IMR-90 (cell line): ENCODE results near the gene DNM3. TPM values are rescaled to one million over a fixed set of nuclear protein-coding genes. Genes with fewer than 3 reads are reported as not detected.

Source experiments
- ATAC-seq: fragments of 200-7000 bp; cut with Tn5 transposase; 2 replicates; pipeline ENCODE4 v1.9.1; 2020; ENCODE audit warnings: low read depth, mild to moderate bottlenecking, moderate library complexity
- BruUV-seq: library from RNA; stranded (reverse); fragments of 400-500 nt; replicated peaks from 2 replicates; lab custom pipeline; 2021; lab: Mats Ljungman, UMichigan
- CTCF ChIA-PET: fragments of 300-600 bp; formaldehyde crosslinking; extraction: SDS; loops from one replicate; lab custom pipeline; 2021; ENCODE audit warnings: antibody characterized with exemption; lab: Yijun Ruan, JAX
- POLR2A ChIA-PET: fragments of 300-600 bp; sonication (Branson Sonifier 250); formaldehyde crosslinking; loops from one replicate; lab custom pipeline; 2022; ENCODE audit warnings: antibody characterized with exemption; ENCODE audit not compliant: unreplicated experiment; lab: Charles Lee
- DNase-seq: peaks from one replicate; pipeline ENCODE4 v3.0.0; 2013
- H2AFZ ChIP-seq: replicated peaks from 2 replicates; pipeline ENCODE3; 2013; ENCODE audit warnings: low read length, mild to moderate bottlenecking; ENCODE audit not compliant: poor library complexity
- H2AK5ac ChIP-seq: 2 replicates; pipeline ENCODE4 v1.6.1; 2013; ENCODE audit warnings: low read depth, low read length, inconsistent platforms
- H2AK9ac ChIP-seq: replicated peaks from 2 replicates; pipeline ENCODE3; 2013; ENCODE audit warnings: mild to moderate bottlenecking, low read depth, low read length, moderate library complexity; ENCODE audit not compliant: poor library complexity
- H2BK120ac ChIP-seq: 2 replicates; pipeline ENCODE4 v1.6.1; 2013; ENCODE audit warnings: low read depth, low read length, inconsistent platforms
- H2BK15ac ChIP-seq: 3 replicates; pipeline ENCODE4 v1.6.1; 2013; ENCODE audit warnings: low read depth, low read length, inconsistent platforms
- H2BK20ac ChIP-seq: 2 replicates; pipeline ENCODE4 v1.6.1; 2013; ENCODE audit warnings: low read depth, mild to moderate bottlenecking, inconsistent platforms, low read length, moderate library complexity
- H2BK5ac ChIP-seq: 2 replicates; pipeline ENCODE4 v1.6.1; 2013; ENCODE audit warnings: mild to moderate bottlenecking, low read depth, low read length, inconsistent platforms; ENCODE audit not compliant: poor library complexity, severe bottlenecking
- H3K14ac ChIP-seq: replicated peaks from 2 replicates; pipeline ENCODE4 v1.6.1; 2013; ENCODE audit warnings: low read depth, low read length, inconsistent platforms
- H3K18ac ChIP-seq: 2 replicates; pipeline ENCODE4 v1.6.1; 2013; ENCODE audit warnings: low read depth, low read length, control low read depth
- H3K23ac ChIP-seq: 2 replicates; pipeline ENCODE4 v1.6.1; 2013; ENCODE audit warnings: low read depth, low read length, inconsistent platforms
- H3K27ac ChIP-seq: 2 replicates; pipeline ENCODE4 v1.5.1; 2013; ENCODE audit warnings: mild to moderate bottlenecking, control low read depth, low read length; ENCODE audit not compliant: insufficient read depth
- H3K27me3 ChIP-seq: 2 replicates; pipeline ENCODE4 v1.6.1; 2013; ENCODE audit warnings: low read length; ENCODE audit not compliant: control insufficient read depth, insufficient read depth
- H3K36me3 ChIP-seq: 2 replicates; pipeline ENCODE4 v1.6.1; 2013; ENCODE audit warnings: low read length, mixed read lengths; ENCODE audit not compliant: control insufficient read depth, insufficient read depth
- H3K4ac ChIP-seq: 2 replicates; pipeline ENCODE4 v1.6.1; 2013; ENCODE audit warnings: low read depth, low read length, inconsistent platforms
- H3K4me1 ChIP-seq: 2 replicates; pipeline ENCODE4 v1.6.1; 2013; ENCODE audit warnings: low read length, mixed read lengths; ENCODE audit not compliant: control insufficient read depth, insufficient read depth
- H3K4me2 ChIP-seq: 2 replicates; pipeline ENCODE4 v1.6.1; 2013; ENCODE audit warnings: low read depth, mild to moderate bottlenecking, control low read depth, low read length, moderate library complexity
- H3K4me3 ChIP-seq: 2 replicates; pipeline ENCODE4 v1.5.1; 2013; ENCODE audit warnings: low read depth, mild to moderate bottlenecking, control low read depth, low read length, moderate library complexity; ENCODE audit not compliant: insufficient read depth
- H3K56ac ChIP-seq: 2 replicates; pipeline ENCODE4 v1.6.1; 2013; ENCODE audit warnings: low read length, inconsistent platforms; ENCODE audit not compliant: insufficient read depth; ENCODE audit errors: extremely low read depth
- H3K79me1 ChIP-seq, 2 experiments: 2 replicates each; pipeline ENCODE4 v1.6.1; 2013; ENCODE audit warnings: low read length in 2 of 2, inconsistent platforms in 1 of 2, low read depth in 1 of 2
- H3K9ac ChIP-seq: 2 replicates; pipeline ENCODE4 v1.6.1; 2013; ENCODE audit warnings: low read depth, low read length, control low read depth
- H3K9me1 ChIP-seq: 2 replicates; pipeline ENCODE4 v1.6.1; 2013; ENCODE audit warnings: low read length, inconsistent platforms; ENCODE audit not compliant: insufficient read depth
- H3K9me3 ChIP-seq: 2 replicates; pipeline ENCODE4 v1.6.1; 2013; ENCODE audit warnings: low read length; ENCODE audit not compliant: control insufficient read depth, insufficient read depth
- H4K20me1 ChIP-seq: 2 replicates; pipeline ENCODE4 v1.6.1; 2013; ENCODE audit warnings: low read length, inconsistent platforms; ENCODE audit not compliant: insufficient read depth
- H4K5ac ChIP-seq: 2 replicates; pipeline ENCODE4 v1.6.1; 2013; ENCODE audit warnings: mild to moderate bottlenecking, low read depth, low read length, control low read depth
- H4K8ac ChIP-seq, 2 experiments: 2 replicates each; pipeline ENCODE4 v1.6.1; 2013; ENCODE audit warnings: low read depth in 2 of 2, low read length in 2 of 2, control low read depth in 1 of 2, inconsistent platforms in 1 of 2
- H4K91ac ChIP-seq: 2 replicates; pipeline ENCODE4 v1.6.1; 2013; ENCODE audit warnings: low read depth, low read length, inconsistent platforms; ENCODE audit not compliant: insufficient read depth
- FOS ChIP-seq: fragments of 150-350 bp; IDR thresholded peaks from 2 replicates; pipeline ENCODE4 v1.6.1; 2016; ENCODE audit warnings: low read depth, low read length
- WGBS, 2 experiments: methylation state at CpG; one replicate each; pipeline versions ENCODE4 v1.1.5 to v1.1.7; 2013; ENCODE audit warnings: missing lambda C conversion rate in 2 of 2; ENCODE audit not compliant: insufficient read length in 1 of 2; ENCODE audit errors: extremely low coverage in 2 of 2; 5-methylcytosine and 5-hydroxymethylcytosine counted together
- dilution Hi-C: fragments of 300-500 bp; cut with HindIII; formaldehyde crosslinking; loops from one replicate; pipeline ENCODE4 v1.14.3; 2018; ENCODE audit warnings: low sequenced_read_pairs; ENCODE audit not compliant: unreplicated experiment
- in situ Hi-C: fragments of 300-500 bp; cut with MboI; formaldehyde crosslinking; loops from 3 replicates; pipeline ENCODE4 v1.14.3; 2019; ENCODE audit warnings: low sequenced_read_pairs, inconsistent platforms, mixed read lengths
- intact Hi-C: fragments of 100-400 bp; cut with micrococcal nuclease; formaldehyde crosslinking; loops from 2 replicates; pipeline ENCODE4 v1.10.0; 2022
- polyA plus RNA-seq, 3 experiments: library from polyadenylated mRNA; depleted of rRNA; stranded (reverse); fragments of >200 nt; gene quantifications; 2 replicates each; pipeline ENCODE4 v1.2.3, GENCODE V29; 2012; ENCODE audit warnings: low replicate concordance in 1 of 3
- total RNA-seq: library from RNA; depleted of rRNA; stranded (reverse); fragments of >200 nt; gene quantifications from 2 replicates; pipeline ENCODE4 v1.2.3, GENCODE V29; 2012

The DNM3 gene
- total and polyA plus RNA-seq, 2 of the 4 experiments (the other 2 are of a cell fraction), result 0.36 TPM

DNA sequence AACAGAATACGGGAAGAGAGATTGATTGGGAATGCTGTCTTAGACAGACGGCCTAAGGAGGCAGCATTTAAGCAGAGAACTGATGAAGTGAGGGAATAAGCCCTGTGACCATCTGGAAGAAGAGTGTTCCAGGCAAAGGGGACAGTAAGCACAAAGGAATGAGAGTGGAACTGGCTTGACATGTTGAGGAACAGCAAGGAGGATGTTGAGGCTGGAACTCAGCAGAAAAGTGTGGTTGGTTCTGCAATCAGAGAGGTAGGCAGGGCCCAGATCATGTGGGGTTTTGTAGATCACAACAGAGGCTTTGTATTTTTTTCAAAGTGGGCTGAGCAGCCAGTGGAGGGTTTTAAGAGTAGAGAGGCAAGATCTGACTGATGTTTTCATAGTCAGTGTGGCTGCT is 157.4 kb downstream of the DNM3 start:
- no TSS peak for BruUV-seq
- Histone ChIP-seq H3K4me2 (no peak overlapping the region), H3K18ac (no peak overlapping the region), H3K4ac (no peak overlapping the region), H3K14ac (no peak overlapping the region), H3K27me3 (peaks cover 2% of the 10 kb centered on the region; the same call in 1 of the 2 replicates), H2BK5ac (no peak overlapping the region), H3K9me1 (no peaks in the 10 kb centered on the region), H2AK9ac (no peak overlapping the region), H3K9me3 (no peaks in the 10 kb centered on the region), H3K27ac (no peak overlapping the region), H3K4me1 (no peaks in the 10 kb centered on the region), H4K20me1 (no peaks in the 10 kb centered on the region), H4K91ac (no peak overlapping the region), H3K4me3 (no peak overlapping the region), H2BK120ac (no peak overlapping the region), H4K5ac (no peak overlapping the region), H2AFZ (no peak overlapping the region), H3K56ac (no peak overlapping the region), H2BK15ac (no peak overlapping the region), H3K79me1 (no peaks in the 10 kb centered on the region), H3K23ac (no peak overlapping the region), H2BK20ac (no peak overlapping the region), H3K9ac (no peak overlapping the region), H2AK5ac (no peak overlapping the region), H4K8ac (no peak overlapping the region), H3K36me3 (no peaks in the 10 kb centered on the region)
- CTCF ChIA-PET, result no interaction called here
- in situ Hi-C loops, result no loop called here
- ATAC-seq (no peak), DNase-seq (peak; percentile 38)
- POLR2A ChIA-PET, result no interaction called here
- WGBS, 2 experiments, result 44% methylated on average over 2 of the region's 2 CpGs; no CpG with 5 or more reads in 1 of the 2 experiments
- intact Hi-C loops, result no loop called here
- dilution Hi-C loops, result no loop called here
- no peak for TF ChIP-seq FOS
